ENCODE measurements around the gene KIF22. TPM values are rescaled to one million over a fixed set of nuclear protein-coding genes. Genes with fewer than 3 reads are reported as not detected.

Gene KIF22
- total RNA-seq, 6 experiments from 2014 or later, result 26.4 to 50.3 (median 48.9) TPM

- H3K27me3 Mint-ChIP-seq (ENCODE audit: insufficient read depth), result peaks cover 10% of the 10 kb centered on the region
- peaks cover 85% of the 10 kb centered on the region for H3K4me1 Mint-ChIP-seq (ENCODE audit: low read depth)
Measured at GRCh38 chr16:29821643-29822115, 31.1 kb downstream of the KIF22 start.

GRCh38 chr16:29824589-29825144, 34.1 kb downstream of the KIF22 start:
- peak; percentile 82 for DNase-seq
- peaks cover 5% of the 10 kb centered on the region for H3K27me3 Mint-ChIP-seq (ENCODE audit: insufficient read depth)
- TF ChIP-seq CTCF (IDR thresholded peaks at IDR 0.05), result no peak
- H3K9me3 Mint-ChIP-seq, result no peaks in the 10 kb centered on the region
- H3K4me1 Mint-ChIP-seq (ENCODE audit: low read depth), result peaks cover 66% of the 10 kb centered on the region
- peak overlapping the region; percentile 98 for H3K4me3 Mint-ChIP-seq
- peak overlapping the region; percentile 97 for H3K27ac Mint-ChIP-seq
- H3K36me3 Mint-ChIP-seq (ENCODE audit: low read depth), result peaks cover 27% of the 10 kb centered on the region

More at GRCh38 chr16:29821643-29822115, 31.1 kb downstream of the KIF22 start:
- Mint-ChIP-seq H3K27ac (peak overlapping the region; percentile 99), H3K9me3 (no peaks in the 10 kb centered on the region), H3K4me3 (peak overlapping the region; percentile 98), H3K36me3 (ENCODE audit: low read depth) (peaks cover 41% of the 10 kb centered on the region)
- peak; percentile 80 for DNase-seq
- no peak for TF ChIP-seq CTCF (IDR thresholded peaks at IDR 0.05)

GRCh38 chr16:29825145-29826044, 34.8 kb downstream of the KIF22 start:
- Mint-ChIP-seq H3K27ac (peak overlapping the region; percentile 97), H3K4me3 (peak overlapping the region; percentile 98), H3K9me3 (no peaks in the 10 kb centered on the region), H3K36me3 (ENCODE audit: low read depth) (peaks cover 23% of the 10 kb centered on the region), H3K4me1 (ENCODE audit: low read depth) (peaks cover 61% of the 10 kb centered on the region), H3K27me3 (ENCODE audit: insufficient read depth) (peaks cover 5% of the 10 kb centered on the region)
- peak; percentile 74 for DNase-seq
- no peak for TF ChIP-seq CTCF (IDR thresholded peaks at IDR 0.05)

GRCh38 chr16:29826342-29826695, 35.8 kb downstream of the KIF22 start:
- H3K27me3 Mint-ChIP-seq (ENCODE audit: insufficient read depth), result peaks cover 6% of the 10 kb centered on the region
- no peaks in the 10 kb centered on the region for H3K9me3 Mint-ChIP-seq
- DNase-seq, result no peak
- TF ChIP-seq CTCF (IDR thresholded peaks at IDR 0.05), result no peak
- H3K36me3 Mint-ChIP-seq (ENCODE audit: low read depth), result peaks cover 18% of the 10 kb centered on the region
- H3K4me1 Mint-ChIP-seq (ENCODE audit: low read depth), result peaks cover 61% of the 10 kb centered on the region
- peak overlapping the region; percentile 98; the same call in 1 of the 2 replicates for H3K4me3 Mint-ChIP-seq
- peak overlapping the region; percentile 97 for H3K27ac Mint-ChIP-seq

- Mint-ChIP-seq H3K4me1 (ENCODE audit: low read depth) (peaks cover 20% of the 10 kb centered on the region), H3K36me3 (ENCODE audit: low read depth) (peaks cover 25% of the 10 kb centered on the region), H3K27ac (no peak overlapping the region), H3K4me3 (no peak overlapping the region), H3K9me3 (no peaks in the 10 kb centered on the region), H3K27me3 (ENCODE audit: insufficient read depth) (peaks cover 3% of the 10 kb centered on the region)
- TF ChIP-seq CTCF (IDR thresholded peaks at IDR 0.05), result no peak
- DNase-seq, result no peak
Measured at GRCh38 chr16:29830774-29831173, 40.2 kb downstream of the KIF22 start.

Measured in HFFc6 (cell line).